Esophagus muscularis mucosa (tissue), 4 donors: ENCODE data around the gene FAM193A. TPM values are rescaled to one million over a fixed set of nuclear protein-coding genes. Genes with fewer than 3 reads are reported as not detected.
"Not testable (repeated sequence)": the region's sequence is repeated elsewhere in the genome, so short reads cannot be mapped to it uniquely, and the experiment has no call there.

Experiments used
- DNase-seq: peaks from one replicate; pipeline ENCODE4 v3.0.0-alpha.2; 2017; ENCODE audit errors: extremely low spot score
- H3K27ac ChIP-seq, 4 donors: fragments of 200-600 bp; sonication (generic); replicated peaks in 1 of 4; 1 replicate in 3 of 4; 2 replicates in 1 of 4; pipeline ENCODE4 v1.5.1; 2016 to 2019; ENCODE audit warnings: mild to moderate bottlenecking in 1 of 4
- H3K27me3 ChIP-seq, 4 donors: fragments of 200-600 bp; sonication (generic); one replicate each; pipeline versions ENCODE4 v1.5.1 to v1.6.0; 2016 to 2019
- H3K36me3 ChIP-seq, 4 donors: fragments of 200-600 bp; sonication (generic); one replicate each; pipeline ENCODE4 v1.5.1; 2016 to 2019
- H3K4me1 ChIP-seq, 4 donors: fragments of 200-600 bp; sonication (generic); one replicate each; pipeline ENCODE4 v1.5.1; 2016 to 2019
- H3K4me3 ChIP-seq, 4 donors: fragments of 200-600 bp; sonication (generic); 1 replicate in 2 of 4; 2 replicates in 2 of 4; pipeline ENCODE4 v1.5.1; 2016 to 2019; ENCODE audit warnings: mild to moderate bottlenecking in 4 of 4, moderate library complexity in 1 of 4
- H3K9me3 ChIP-seq, 4 donors: fragments of 200-600 bp; sonication (generic); 1 replicate in 3 of 4; 2 replicates in 1 of 4; pipeline ENCODE4 v1.5.1; 2016 to 2019
- EP300 ChIP-seq: sonication (generic); formaldehyde crosslinking; IDR thresholded peaks from one replicate; pipeline ENCODE4 v1.6.1; 2017; ENCODE audit warnings: antibody characterized with exemption
- POLR2A ChIP-seq: fragments of 450-650 bp; IDR thresholded peaks from one replicate; pipeline ENCODE4 v1.6.1; 2017; ENCODE audit warnings: antibody characterized with exemption, moderate library complexity, mild to moderate bottlenecking, low read depth
- POLR2AphosphoS5 ChIP-seq, 2 donors: sonication (generic); formaldehyde crosslinking; IDR thresholded peaks; one replicate each; pipeline ENCODE4 v1.6.1; 2017; ENCODE audit warnings: antibody characterized with exemption in 2 of 2
- WGBS: methylation state at CpG from one replicate; pipeline ENCODE4 v1.1.5; 2018; 5-methylcytosine and 5-hydroxymethylcytosine counted together
- intact Hi-C: fragments of 100-400 bp; cut with DNase I; formaldehyde crosslinking; loops from one replicate; pipeline ENCODE4 v1.15.1; 2023
- total RNA-seq, 4 donors: library from RNA; depleted of rRNA; stranded (reverse); fragments of >200 nt; gene quantifications; one replicate each; pipeline versions ENCODE4 v1.1.0 to v1.2.1, GENCODE V29; 2016
- TF ChIP-seq, protein P1 (sequence below), 3 experiments: fragments of 200-600 bp in 2 of 3; fragments of 450-650 bp in 1 of 3; sonication (generic) in 2 of 3; IDR thresholded peaks; one replicate each; pipeline ENCODE4 v1.5.1; 2017 to 2019; ENCODE audit warnings: antibody characterized with exemption in 3 of 3, mild to moderate bottlenecking in 2 of 3, moderate library complexity in 1 of 3

The FAM193A gene
- total RNA-seq, 4 donors from 2014 or later: 20.0 to 30.6 (median 24.6) TPM

DNA sequence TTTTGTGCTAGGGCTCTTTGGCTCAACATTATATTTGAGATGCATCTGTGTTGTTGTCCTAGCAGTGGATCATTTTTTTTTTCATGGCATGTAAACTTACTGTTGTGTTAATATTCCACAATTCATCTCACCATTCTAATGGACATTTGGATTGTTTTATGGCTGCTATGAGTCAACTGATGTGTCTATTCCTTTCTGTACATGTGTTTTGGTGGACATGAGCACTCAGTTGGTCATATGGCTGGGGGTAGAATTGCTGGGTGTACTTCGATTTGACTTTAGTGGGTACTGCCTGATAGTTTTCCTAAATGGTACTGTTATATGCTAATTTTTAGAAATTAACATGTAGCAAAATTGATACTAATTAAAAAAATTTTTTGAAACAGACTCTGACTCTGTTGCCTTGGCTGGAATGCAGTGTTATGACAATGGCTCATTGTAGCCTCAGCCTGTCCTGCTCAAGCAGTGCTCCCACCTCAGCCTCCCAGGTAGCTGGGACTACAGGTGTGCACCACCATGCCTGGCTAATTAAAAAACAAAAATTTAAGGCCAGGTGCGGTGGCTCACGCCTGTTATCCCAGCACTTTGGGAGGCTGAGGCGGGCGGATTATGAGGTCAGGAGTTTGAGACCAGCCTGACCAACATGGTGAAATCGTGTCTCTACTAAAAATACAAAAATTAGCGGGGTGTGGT is 9.0 kb downstream of the FAM193A start:
- TF ChIP-seq, protein P1, sequence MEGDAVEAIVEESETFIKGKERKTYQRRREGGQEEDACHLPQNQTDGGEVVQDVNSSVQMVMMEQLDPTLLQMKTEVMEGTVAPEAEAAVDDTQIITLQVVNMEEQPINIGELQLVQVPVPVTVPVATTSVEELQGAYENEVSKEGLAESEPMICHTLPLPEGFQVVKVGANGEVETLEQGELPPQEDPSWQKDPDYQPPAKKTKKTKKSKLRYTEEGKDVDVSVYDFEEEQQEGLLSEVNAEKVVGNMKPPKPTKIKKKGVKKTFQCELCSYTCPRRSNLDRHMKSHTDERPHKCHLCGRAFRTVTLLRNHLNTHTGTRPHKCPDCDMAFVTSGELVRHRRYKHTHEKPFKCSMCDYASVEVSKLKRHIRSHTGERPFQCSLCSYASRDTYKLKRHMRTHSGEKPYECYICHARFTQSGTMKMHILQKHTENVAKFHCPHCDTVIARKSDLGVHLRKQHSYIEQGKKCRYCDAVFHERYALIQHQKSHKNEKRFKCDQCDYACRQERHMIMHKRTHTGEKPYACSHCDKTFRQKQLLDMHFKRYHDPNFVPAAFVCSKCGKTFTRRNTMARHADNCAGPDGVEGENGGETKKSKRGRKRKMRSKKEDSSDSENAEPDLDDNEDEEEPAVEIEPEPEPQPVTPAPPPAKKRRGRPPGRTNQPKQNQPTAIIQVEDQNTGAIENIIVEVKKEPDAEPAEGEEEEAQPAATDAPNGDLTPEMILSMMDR (IDR thresholded peaks at IDR 0.05): no peak
- TF ChIP-seq POLR2AphosphoS5 (IDR thresholded peaks at IDR 0.05) (no peak), EP300 (no peak), POLR2A (no peak)
- Histone ChIP-seq H3K27me3 (no peaks in the 10 kb centered on the region), H3K27ac (no peak overlapping the region), H3K4me3 (no peak overlapping the region), H3K36me3 (no peaks in the 10 kb centered on the region), H3K4me1 (peaks cover 5 to 54% (median 28%) of the 10 kb centered on the region in 4 donors), H3K9me3 (no peaks in the 10 kb centered on the region)
- intact Hi-C loops: no loop called here
- DNase-seq: no peak
- 98% methylated on average over 7 of the region's 7 CpGs for WGBS

- DNase-seq: no peak
- H3K27ac ChIP-seq: no peak overlapping the region
- H3K36me3 ChIP-seq: no peaks in the 10 kb centered on the region
- intact Hi-C loops: no loop called here
- no peaks in the 10 kb centered on the region for H3K27me3 ChIP-seq
- H3K4me3 ChIP-seq: no peak overlapping the region
- TF ChIP-seq POLR2A (no peak), POLR2AphosphoS5 (IDR thresholded peaks at IDR 0.05) (no peak), EP300 (no peak)
- TF ChIP-seq, protein P1 (IDR thresholded peaks at IDR 0.05): no peak
- peaks cover 5 to 51% (median 20%) of the 10 kb centered on the region in 4 donors for H3K4me1 ChIP-seq
- no peaks in the 10 kb centered on the region for H3K9me3 ChIP-seq
Observed at GRCh38 chr4:2546286-2546823, 9.9 kb downstream of the FAM193A start.

- H3K9me3 ChIP-seq, DNase-seq, H3K36me3 ChIP-seq, H3K27ac ChIP-seq, intact Hi-C loops, H3K27me3 ChIP-seq, H3K4me3 ChIP-seq: not testable (repeated sequence)
- WGBS: 96% methylated on average over 16 of the region's 16 CpGs
- peaks cover 5 to 43% (median 17%) of the 10 kb centered on the region in 4 donors for H3K4me1 ChIP-seq
Observed at GRCh38 chr4:2546961-2547691, 10.7 kb downstream of the FAM193A start.

DNA sequence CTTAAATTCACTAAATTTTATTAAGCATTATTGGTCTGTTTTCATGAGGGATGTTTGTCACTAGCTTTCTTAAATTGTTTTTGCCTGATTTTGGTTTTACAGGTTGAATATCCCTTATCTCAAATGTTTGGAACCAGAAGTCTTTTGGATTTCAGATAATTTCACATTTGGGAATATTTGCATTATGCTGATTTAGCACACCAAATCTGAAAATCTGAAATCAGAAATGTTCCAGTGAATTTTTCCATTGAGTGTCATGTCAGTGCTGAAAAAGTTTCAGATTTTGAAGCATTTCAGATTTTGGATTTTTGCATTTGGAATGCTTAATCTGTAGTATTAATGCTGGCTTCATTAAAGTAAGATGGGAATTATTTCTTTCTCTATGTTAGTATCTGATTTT is 14.7 kb downstream of the FAM193A start:
- Histone ChIP-seq H3K36me3 (no peaks in the 10 kb centered on the region), H3K4me1 (peaks cover 5 to 38% (median 11%) of the 10 kb centered on the region in 4 donors), H3K4me3 (no peak overlapping the region), H3K27me3 (no peaks in the 10 kb centered on the region), H3K9me3 (no peaks in the 10 kb centered on the region), H3K27ac (no peak overlapping the region)
- intact Hi-C loops: no loop called here
- DNase-seq: no peak
- TF ChIP-seq EP300: no peak
- no peak for TF ChIP-seq POLR2A
- no peak for TF ChIP-seq POLR2AphosphoS5 (IDR thresholded peaks at IDR 0.05)
- TF ChIP-seq, protein P1 (IDR thresholded peaks at IDR 0.05): no peak

DNA sequence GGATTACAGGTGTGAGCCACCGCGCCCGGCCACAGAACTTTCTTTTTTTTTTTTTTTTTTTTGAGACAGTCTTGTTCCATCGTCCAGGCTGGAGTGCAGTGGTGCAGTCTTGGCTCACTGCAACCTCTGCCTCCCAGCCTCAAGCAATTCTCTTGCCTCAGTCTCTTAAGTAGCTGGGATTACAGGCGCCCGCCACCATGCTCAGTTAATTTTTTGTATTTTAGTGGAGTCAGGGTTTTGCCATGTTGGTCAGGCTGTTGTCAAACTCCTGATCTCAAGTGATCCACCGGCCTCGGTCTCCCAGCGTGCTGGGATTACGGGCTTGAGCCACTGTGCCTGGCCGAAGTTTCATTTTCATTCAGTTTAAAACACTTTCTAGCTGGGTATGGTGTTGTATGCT is 16.4 kb downstream of the FAM193A start:
- Histone ChIP-seq H3K27ac (no peak overlapping the region), H3K4me1 (peaks cover 4 to 37% (median 14%) of the 10 kb centered on the region in 4 donors), H3K4me3 (no peak overlapping the region), H3K36me3 (no peaks in the 10 kb centered on the region), H3K27me3 (no peaks in the 10 kb centered on the region), H3K9me3 (no peaks in the 10 kb centered on the region)
- 87% methylated on average over 6 of the region's 11 CpGs for WGBS
- intact Hi-C loops: no loop called here
- DNase-seq: no peak
- TF ChIP-seq POLR2A: no peak
- TF ChIP-seq, protein P1 (IDR thresholded peaks at IDR 0.05): no peak
- no peak for TF ChIP-seq EP300
- TF ChIP-seq POLR2AphosphoS5 (IDR thresholded peaks at IDR 0.05): no peak
